ENCODE results near the gene P2RY10. TPM values are rescaled to one million over a fixed set of nuclear protein-coding genes. Genes with fewer than 3 reads are reported as not detected.

The P2RY10 gene, protein sequence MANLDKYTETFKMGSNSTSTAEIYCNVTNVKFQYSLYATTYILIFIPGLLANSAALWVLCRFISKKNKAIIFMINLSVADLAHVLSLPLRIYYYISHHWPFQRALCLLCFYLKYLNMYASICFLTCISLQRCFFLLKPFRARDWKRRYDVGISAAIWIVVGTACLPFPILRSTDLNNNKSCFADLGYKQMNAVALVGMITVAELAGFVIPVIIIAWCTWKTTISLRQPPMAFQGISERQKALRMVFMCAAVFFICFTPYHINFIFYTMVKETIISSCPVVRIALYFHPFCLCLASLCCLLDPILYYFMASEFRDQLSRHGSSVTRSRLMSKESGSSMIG
- under 1 TPM in 1 of 2 donors, not detected in 1; 0.33 TPM for total RNA-seq
- polyA plus RNA-seq (2013, experiment 1 of 2): not detected
- not detected for polyA plus RNA-seq (2013, experiment 2 of 2)
- long read RNA-seq, experiment 1: 0 reads
- long read RNA-seq, experiment 2: 0 reads
- long read RNA-seq, experiment 3, partial matches to known transcripts: 0 of 1 reads
- long read RNA-seq, experiment 3, other reads (novel, unspliced or antisense): 0 of 1 reads
- long read RNA-seq, experiment 4: 0 reads

GRCh38 chrX:78945186-78945912 is at the start of gene P2RY10:
Gene P2RY10, plus strand, starts transcription at chrX:78945391. Its CDS starts 15,130 bp downstream, at chrX:78960521.
- no peaks in the 10 kb centered on the region for H3K36me3 ChIP-seq (ENCODE audit: control insufficient read depth, insufficient read depth, low read length)

GRCh38 chrX:78922754-78923153 is 22.4 kb upstream of the P2RY10 start:
- TF ChIP-seq, protein P1, sequence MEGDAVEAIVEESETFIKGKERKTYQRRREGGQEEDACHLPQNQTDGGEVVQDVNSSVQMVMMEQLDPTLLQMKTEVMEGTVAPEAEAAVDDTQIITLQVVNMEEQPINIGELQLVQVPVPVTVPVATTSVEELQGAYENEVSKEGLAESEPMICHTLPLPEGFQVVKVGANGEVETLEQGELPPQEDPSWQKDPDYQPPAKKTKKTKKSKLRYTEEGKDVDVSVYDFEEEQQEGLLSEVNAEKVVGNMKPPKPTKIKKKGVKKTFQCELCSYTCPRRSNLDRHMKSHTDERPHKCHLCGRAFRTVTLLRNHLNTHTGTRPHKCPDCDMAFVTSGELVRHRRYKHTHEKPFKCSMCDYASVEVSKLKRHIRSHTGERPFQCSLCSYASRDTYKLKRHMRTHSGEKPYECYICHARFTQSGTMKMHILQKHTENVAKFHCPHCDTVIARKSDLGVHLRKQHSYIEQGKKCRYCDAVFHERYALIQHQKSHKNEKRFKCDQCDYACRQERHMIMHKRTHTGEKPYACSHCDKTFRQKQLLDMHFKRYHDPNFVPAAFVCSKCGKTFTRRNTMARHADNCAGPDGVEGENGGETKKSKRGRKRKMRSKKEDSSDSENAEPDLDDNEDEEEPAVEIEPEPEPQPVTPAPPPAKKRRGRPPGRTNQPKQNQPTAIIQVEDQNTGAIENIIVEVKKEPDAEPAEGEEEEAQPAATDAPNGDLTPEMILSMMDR (conservative IDR thresholded peaks at IDR 0.05): no peak
- Mint-ChIP-seq H3K27ac (no peak overlapping the region), H3K4me1 (no peaks in the 10 kb centered on the region), H3K9me3 (peaks cover 53% of the 10 kb centered on the region), H3K27me3 (ENCODE audit: insufficient read depth) (no peaks in the 10 kb centered on the region), H3K4me3 (no peak overlapping the region), H3K36me3 (ENCODE audit: low read depth) (no peaks in the 10 kb centered on the region)
- no peak for DNase-seq
- H3K27ac ChIP-seq (ENCODE audit: low read depth, low read length): no peak overlapping the region
- no peaks in the 10 kb centered on the region for H3K4me1 ChIP-seq (ENCODE audit: control insufficient read depth, insufficient read depth, low read length)
- H3K4me3 ChIP-seq (ENCODE audit: low read length): no peak overlapping the region
- no peaks in the 10 kb centered on the region for H3K9me3 ChIP-seq (ENCODE audit: control insufficient read depth, low read length)
- H3K36me3 ChIP-seq (ENCODE audit: control insufficient read depth, insufficient read depth, low read length): no peaks in the 10 kb centered on the region
- no peak overlapping the region for H3K9ac ChIP-seq (ENCODE audit: extremely low read depth, low read length, poor library complexity, severe bottlenecking)
- no CpG with 5 or more reads among the region's 1 CpG for WGBS, 2 experiments (ENCODE audit: insufficient coverage in 1 of 2, insufficient read length in 1 of 2)
- H3K27me3 ChIP-seq (ENCODE audit: control insufficient read depth, insufficient read depth, low read length, poor library complexity, severe bottlenecking): peaks cover 11% of the 10 kb centered on the region

More at GRCh38 chrX:78945186-78945912, at the start of gene P2RY10:
- no peak for DNase-seq
- Histone ChIP-seq H3K4me1 (ENCODE audit: control insufficient read depth, insufficient read depth, low read length) (no peaks in the 10 kb centered on the region), H3K27ac (ENCODE audit: low read depth, low read length) (no peak within 1 kb of the TSS), H3K9ac (ENCODE audit: extremely low read depth, low read length, poor library complexity, severe bottlenecking) (no peak within 1 kb of the TSS), H3K9me3 (ENCODE audit: control insufficient read depth, low read length) (peaks cover 8% of the 10 kb centered on the region), H3K27me3 (ENCODE audit: control insufficient read depth, insufficient read depth, low read length, poor library complexity, severe bottlenecking) (no peaks in the 10 kb centered on the region), H3K4me3 (ENCODE audit: low read length) (no peak within 1 kb of the TSS)
- Mint-ChIP-seq H3K27me3 (ENCODE audit: insufficient read depth) (no peaks in the 10 kb centered on the region), H3K36me3 (ENCODE audit: low read depth) (no peaks in the 10 kb centered on the region), H3K4me1 (peaks cover 4% of the 10 kb centered on the region), H3K9me3 (peaks cover 51% of the 10 kb centered on the region), H3K4me3 (no peak within 1 kb of the TSS), H3K27ac (no peak within 1 kb of the TSS)
- 80% methylated on average over 5 of the region's 5 CpGs; no CpG with 5 or more reads in 1 of the 2 experiments for WGBS, 2 experiments (ENCODE audit: insufficient coverage in 1 of 2, insufficient read length in 1 of 2)
- TF ChIP-seq, protein P1 (conservative IDR thresholded peaks at IDR 0.05): no peak

- Histone ChIP-seq H3K9ac (ENCODE audit: extremely low read depth, low read length, poor library complexity, severe bottlenecking) (no peak overlapping the region), H3K9me3 (ENCODE audit: control insufficient read depth, low read length) (no peaks in the 10 kb centered on the region), H3K4me1 (ENCODE audit: control insufficient read depth, insufficient read depth, low read length) (no peaks in the 10 kb centered on the region), H3K27me3 (ENCODE audit: control insufficient read depth, insufficient read depth, low read length, poor library complexity, severe bottlenecking) (peaks cover 11% of the 10 kb centered on the region), H3K27ac (ENCODE audit: low read depth, low read length) (no peak overlapping the region), H3K4me3 (ENCODE audit: low read length) (no peak overlapping the region), H3K36me3 (ENCODE audit: control insufficient read depth, insufficient read depth, low read length) (no peaks in the 10 kb centered on the region)
- Mint-ChIP-seq H3K36me3 (ENCODE audit: low read depth) (no peaks in the 10 kb centered on the region), H3K9me3 (peaks cover 55% of the 10 kb centered on the region), H3K4me1 (no peaks in the 10 kb centered on the region), H3K4me3 (no peak overlapping the region), H3K27me3 (ENCODE audit: insufficient read depth) (no peaks in the 10 kb centered on the region), H3K27ac (no peak overlapping the region)
- DNase-seq: no peak
- WGBS, 2 experiments (ENCODE audit: insufficient coverage in 1 of 2, insufficient read length in 1 of 2): 92% methylated on average over 2 of the region's 3 CpGs; no CpG with 5 or more reads in 1 of the 2 experiments
- TF ChIP-seq, protein P1 (conservative IDR thresholded peaks at IDR 0.05): no peak
Measured at GRCh38 chrX:78923198-78924015, 21.8 kb upstream of the P2RY10 start.
